CD4-positive, alpha-beta memory T cell (primary cell): ENCODE data around the gene ADPRHL1. TPM values are rescaled to one million over a fixed set of nuclear protein-coding genes. Genes with fewer than 3 reads are reported as not detected.
A peak's percentile ranks its signal among the peaks of the same experiment; 100 is the strongest.

Source experiments
- CTCF ChIA-PET: fragments of 350-600 bp; sonication (Branson Sonifier 250); formaldehyde crosslinking; loops from one replicate; lab custom pipeline; 2021; ENCODE audit warnings: inconsistent platforms; ENCODE audit not compliant: partially characterized antibody; lab: Charles Lee
- POLR2A ChIA-PET: fragments of 350-600 bp; sonication (Branson Sonifier 250); formaldehyde crosslinking; loops from one replicate; lab custom pipeline; 2021; ENCODE audit not compliant: partially characterized antibody; lab: Charles Lee
- DNase-seq, 5 donors: peaks; one replicate each; pipeline versions ENCODE4 v3.0.0 to v3.0.0-alpha.2; 2020 to 2022; ENCODE audit warnings: mixed read lengths in 1 of 5
- H3K27ac ChIP-seq: one replicate; pipeline ENCODE4 v1.7.0; 2013; ENCODE audit warnings: low read depth, low read length
- H3K27me3 ChIP-seq: 2 replicates; pipeline ENCODE4 v1.7.0; 2013; ENCODE audit warnings: mild to moderate bottlenecking, low read length, moderate library complexity; ENCODE audit not compliant: insufficient read depth
- H3K36me3 ChIP-seq: 2 replicates; pipeline ENCODE4 v1.7.0; 2013; ENCODE audit warnings: mild to moderate bottlenecking, low read length, moderate library complexity; ENCODE audit not compliant: insufficient read depth
- H3K4me1 ChIP-seq: 2 replicates; pipeline ENCODE4 v1.7.0; 2013; ENCODE audit warnings: mild to moderate bottlenecking, low read length, moderate library complexity; ENCODE audit not compliant: insufficient read depth
- H3K4me3 ChIP-seq, 2 donors: one replicate each; pipeline ENCODE4 v1.7.0; 2013; ENCODE audit warnings: low read length in 2 of 2, mild to moderate bottlenecking in 1 of 2
- H3K9me3 ChIP-seq, 2 donors: one replicate each; pipeline ENCODE4 v1.7.0; 2013; ENCODE audit warnings: low read length in 2 of 2, control low read depth in 1 of 2; ENCODE audit not compliant: control insufficient read depth in 1 of 2
- H3K27ac Mint-ChIP-seq, 7 donors: one replicate each; pipeline ENCODE4 v1.8.0; 2020 to 2021; ENCODE audit warnings: mixed read lengths in 7 of 7, mild to moderate bottlenecking in 6 of 7, inconsistent platforms in 3 of 7, moderate library complexity in 3 of 7
- H3K27me3 Mint-ChIP-seq, 2 donors: one replicate each; pipeline ENCODE4 v1.8.0; 2020 to 2021; ENCODE audit warnings: mixed read lengths in 2 of 2
- H3K36me3 Mint-ChIP-seq, 2 donors: one replicate each; pipeline ENCODE4 v1.8.0; 2020 to 2021; ENCODE audit warnings: mixed read lengths in 2 of 2, inconsistent platforms in 1 of 2, mild to moderate bottlenecking in 1 of 2
- H3K4me1 Mint-ChIP-seq, 4 donors: one replicate each; pipeline ENCODE4 v1.8.0; 2020 to 2021; ENCODE audit warnings: mixed read lengths in 4 of 4, mild to moderate bottlenecking in 1 of 4
- H3K4me3 Mint-ChIP-seq, 8 donors: one replicate each; pipeline ENCODE4 v1.8.0; 2020 to 2021; ENCODE audit warnings: mixed read lengths in 8 of 8, mild to moderate bottlenecking in 7 of 8, moderate library complexity in 6 of 8, inconsistent platforms in 3 of 8
- H3K9me3 Mint-ChIP-seq, 8 donors: one replicate each; pipeline ENCODE4 v1.8.0; 2020 to 2021; ENCODE audit warnings: mixed read lengths in 8 of 8, mild to moderate bottlenecking in 5 of 8, inconsistent platforms in 3 of 8, moderate library complexity in 1 of 8
- intact Hi-C: fragments of 100-400 bp; cut with micrococcal nuclease; formaldehyde crosslinking; loops from one replicate; pipeline ENCODE4 v1.15.1; 2023
- polyA plus RNA-seq, 2 donors: library from polyadenylated mRNA; unstranded; fragments of 300-500 nt; fragmentation: Illumina TruSeq; gene quantifications; one replicate each; pipeline ENCODE4 v1.2.3, GENCODE V29; 2021
- total RNA-seq, 2 experiments: library from RNA; stranded (reverse); gene quantifications; one replicate each; pipeline ENCODE4 v1.2.3, GENCODE V29; 2021

The ADPRHL1 gene
- total and polyA plus RNA-seq, 4 experiments from 2014 or later, result 0.09 to 1.5 (median 1.3) TPM; not detected in 1

- H3K9me3 ChIP-seq, result no peaks in the 10 kb centered on the region
- no peaks in the 10 kb centered on the region for H3K27me3 ChIP-seq
- POLR2A ChIA-PET, result no interaction called here
- no peak overlapping the region for H3K4me3 ChIP-seq
- no peak for DNase-seq
- Mint-ChIP-seq H3K27me3 (peaks cover 0 to 3% of the 10 kb centered on the region in 2 donors), H3K4me3 (no peak overlapping the region), H3K4me1 (no peaks in the 10 kb centered on the region), H3K36me3 (peaks cover 0 to 7% of the 10 kb centered on the region in 2 donors), H3K27ac (no peak overlapping the region), H3K9me3 (peaks cover 0 to 2% (median 0%) of the 10 kb centered on the region in 8 donors)
- no peaks in the 10 kb centered on the region for H3K36me3 ChIP-seq
- CTCF ChIA-PET, result no interaction called here
- H3K4me1 ChIP-seq, result no peaks in the 10 kb centered on the region
- intact Hi-C loops, result no loop called here
- H3K27ac ChIP-seq, result no peak overlapping the region
Observed at GRCh38 chr13:113420833-113421600, 32.3 kb downstream of the ADPRHL1 start.

- intact Hi-C loops, result no loop called here
Observed at GRCh38 chr13:113420232-113420631, 33.1 kb downstream of the ADPRHL1 start.

GRCh38 chr13:113419531-113420193 lies 33.6 kb downstream of the ADPRHL1 start:
- ChIA-PET POLR2A (no interaction called here), CTCF (no interaction called here)
- H3K36me3 ChIP-seq, result no peaks in the 10 kb centered on the region
- no peaks in the 10 kb centered on the region for H3K27me3 ChIP-seq
- peaks cover 0 to under 1% (median 0%) of the 10 kb centered on the region in 8 donors for H3K9me3 Mint-ChIP-seq
- H3K4me1 ChIP-seq, result no peaks in the 10 kb centered on the region
- H3K36me3 Mint-ChIP-seq, result peaks cover 0 to 7% of the 10 kb centered on the region in 2 donors
- no peaks in the 10 kb centered on the region for H3K4me1 Mint-ChIP-seq
- H3K4me3 ChIP-seq, result no peak overlapping the region
- H3K4me3 Mint-ChIP-seq, result no peak overlapping the region
- DNase-seq, result no peak
- no peak overlapping the region for H3K27ac ChIP-seq
- no peaks in the 10 kb centered on the region for H3K9me3 ChIP-seq
- H3K27me3 Mint-ChIP-seq, result peaks cover 0 to 3% of the 10 kb centered on the region in 2 donors
- intact Hi-C loops, result no loop called here
- H3K27ac Mint-ChIP-seq, result no peak overlapping the region

More at GRCh38 chr13:113420232-113420631, 33.1 kb downstream of the ADPRHL1 start:
- POLR2A ChIA-PET, result no interaction called here
- Mint-ChIP-seq H3K36me3 (peaks cover 0 to 7% of the 10 kb centered on the region in 2 donors), H3K27ac (no peak overlapping the region), H3K4me3 (no peak overlapping the region), H3K9me3 (peaks cover 0 to 2% (median 0%) of the 10 kb centered on the region in 8 donors), H3K4me1 (no peaks in the 10 kb centered on the region), H3K27me3 (peaks cover 0 to 3% of the 10 kb centered on the region in 2 donors)
- CTCF ChIA-PET, result no interaction called here
- no peak for DNase-seq
- no peaks in the 10 kb centered on the region for H3K36me3 ChIP-seq
- no peak overlapping the region for H3K27ac ChIP-seq
- H3K4me3 ChIP-seq, result no peak overlapping the region
- H3K27me3 ChIP-seq, result no peaks in the 10 kb centered on the region
- no peaks in the 10 kb centered on the region for H3K4me1 ChIP-seq
- H3K9me3 ChIP-seq, result no peaks in the 10 kb centered on the region

GRCh38 chr13:113418722-113419049 lies 34.6 kb downstream of the ADPRHL1 start:
- POLR2A ChIA-PET, result no interaction called here
- CTCF ChIA-PET, result no interaction called here
- H3K36me3 Mint-ChIP-seq, result peaks cover 0 to 7% of the 10 kb centered on the region in 2 donors

GRCh38 chr13:113417836-113418721 lies 35.2 kb downstream of the ADPRHL1 start:
- no peaks in the 10 kb centered on the region for H3K4me1 Mint-ChIP-seq
- CTCF ChIA-PET, result no interaction called here

More at GRCh38 chr13:113418722-113419049, 34.6 kb downstream of the ADPRHL1 start:
- Histone ChIP-seq H3K4me1 (no peaks in the 10 kb centered on the region), H3K27ac (no peak overlapping the region), H3K4me3 (no peak overlapping the region), H3K36me3 (no peaks in the 10 kb centered on the region), H3K27me3 (no peaks in the 10 kb centered on the region), H3K9me3 (no peaks in the 10 kb centered on the region)
- intact Hi-C loops, result no loop called here
- no peak for DNase-seq
- Mint-ChIP-seq H3K27ac (no peak overlapping the region), H3K27me3 (peaks cover 0 to 3% of the 10 kb centered on the region in 2 donors), H3K4me1 (no peaks in the 10 kb centered on the region), H3K9me3 (no peaks in the 10 kb centered on the region), H3K4me3 (no peak overlapping the region)

GRCh38 chr13:113417008-113417751 lies 36.1 kb downstream of the ADPRHL1 start:
- peak overlapping the region in 1 of 7 donors; percentile 53 for H3K27ac Mint-ChIP-seq
- intact Hi-C loops, result no loop called here
- Histone ChIP-seq H3K9me3 (no peaks in the 10 kb centered on the region), H3K27ac (no peak overlapping the region), H3K4me3 (no peak overlapping the region), H3K27me3 (no peaks in the 10 kb centered on the region), H3K4me1 (no peaks in the 10 kb centered on the region), H3K36me3 (no peaks in the 10 kb centered on the region)
- CTCF ChIA-PET, result no interaction called here
- POLR2A ChIA-PET, result no interaction called here
- H3K9me3 Mint-ChIP-seq, result no peaks in the 10 kb centered on the region
- H3K36me3 Mint-ChIP-seq, result peaks cover 0 to 4% of the 10 kb centered on the region in 2 donors
- no peak overlapping the region for H3K4me3 Mint-ChIP-seq
- no peak for DNase-seq
- peaks cover 0 to 3% of the 10 kb centered on the region in 2 donors for H3K27me3 Mint-ChIP-seq
- no peaks in the 10 kb centered on the region for H3K4me1 Mint-ChIP-seq

More at GRCh38 chr13:113417836-113418721, 35.2 kb downstream of the ADPRHL1 start:
- POLR2A ChIA-PET, result no interaction called here
- H3K36me3 ChIP-seq, result no peaks in the 10 kb centered on the region
- Mint-ChIP-seq H3K9me3 (no peaks in the 10 kb centered on the region), H3K4me3 (no peak overlapping the region), H3K27ac (no peak overlapping the region), H3K27me3 (peaks cover 0 to 3% of the 10 kb centered on the region in 2 donors), H3K36me3 (peaks cover 0 to 7% of the 10 kb centered on the region in 2 donors)
- no peak for DNase-seq
- no peaks in the 10 kb centered on the region for H3K4me1 ChIP-seq
- intact Hi-C loops, result no loop called here
- no peak overlapping the region for H3K27ac ChIP-seq
- no peaks in the 10 kb centered on the region for H3K9me3 ChIP-seq
- H3K27me3 ChIP-seq, result no peaks in the 10 kb centered on the region
- no peak overlapping the region for H3K4me3 ChIP-seq
